Hematopoietic multipotent progenitor cell treated with erythropoietin and hydrocortisone succinate and interleukin-3 and kit ligand, for 8 days (in vitro differentiated cells): ENCODE data around the gene TMEM270.
"Not testable (repeated sequence)": the region's sequence is repeated elsewhere in the genome, so short reads cannot be mapped to it uniquely, and the experiment has no call there.

ENCODE experiments used
- DNase-seq: peaks from one replicate; pipeline ENCODE4 v3.0.0-alpha.2; 2015

TMEM270 gene

GRCh38 chr7:73833251-73833919 lies 27.6 kb upstream of the TMEM270 start:
- DNase-seq: no peak

GRCh38 chr7:73834626-73835191 lies 26.2 kb upstream of the TMEM270 start:
- DNase-seq: no peak

GRCh38 chr7:73837167-73837566 lies 23.8 kb upstream of the TMEM270 start:
- not testable (repeated sequence) for DNase-seq

- DNase-seq: no peak
These were observed 22.3 kb upstream of the TMEM270 start for GRCh38 chr7:73838642-73839041.

- DNase-seq: no peak
These were observed 21.7 kb upstream of the TMEM270 start for GRCh38 chr7:73839290-73839689.

- DNase-seq: no peak
These were observed 20.9 kb upstream of the TMEM270 start for GRCh38 chr7:73839743-73840714.

- DNase-seq: no peak
These were observed 20.1 kb upstream of the TMEM270 start for GRCh38 chr7:73840715-73841379.

GRCh38 chr7:73841689-73842066 lies 19.3 kb upstream of the TMEM270 start:
- no peak for DNase-seq

- DNase-seq: peak; percentile 95
These were observed 18.6 kb upstream of the TMEM270 start, which contains the start of gene METTL27 for GRCh38 chr7:73842067-73842976. Gene METTL27 (minus strand): TSS chr7:73842516. CDS start chr7:73842140, 376 bp downstream.

GRCh38 chr7:73844131-73844547 lies 16.8 kb upstream of the TMEM270 start:
- no peak for DNase-seq

- DNase-seq: no peak
These were observed 16.0 kb upstream of the TMEM270 start for GRCh38 chr7:73844848-73845460.

- not testable (repeated sequence) for DNase-seq
These were observed 15.2 kb upstream of the TMEM270 start for GRCh38 chr7:73845701-73846195.

GRCh38 chr7:73847941-73848723 lies 12.8 kb upstream of the TMEM270 start:
- DNase-seq: no peak

GRCh38 chr7:73850781-73851207 lies 10.2 kb upstream of the TMEM270 start:
- peak; percentile 76 for DNase-seq

GRCh38 chr7:73851410-73852338 lies 9.3 kb upstream of the TMEM270 start:
- peak; percentile 88 for DNase-seq

- DNase-seq: no peak
These were observed 8.5 kb upstream of the TMEM270 start for GRCh38 chr7:73852500-73852899.

- DNase-seq: no peak
These were observed 4.0 kb upstream of the TMEM270 start for GRCh38 chr7:73856941-73857340.

- no peak for DNase-seq
These were observed 2.2 kb upstream of the TMEM270 start for GRCh38 chr7:73858807-73859206.

- DNase-seq: no peak
These were observed 346 bp downstream of the TMEM270 start for GRCh38 chr7:73861305-73861704.
